BE2C (cell line): ENCODE data around the gene PTPRD.

Experiments
- DNase-seq: peaks from one replicate; pipeline ENCODE4 v3.0.0-alpha.2; 2020
- H3K27me3 ChIP-seq: fragments of 250-450 bp; sonication (Bioruptor Pico); 2 replicates; pipeline ENCODE4 v1.5.1; 2020; ENCODE audit warnings: mild to moderate bottlenecking
- H3K36me3 ChIP-seq: fragments of 250-450 bp; sonication (Bioruptor Pico); 2 replicates; pipeline ENCODE4 v1.5.1; 2020; ENCODE audit warnings: mild to moderate bottlenecking
- H3K4me1 ChIP-seq: fragments of 250-450 bp; sonication (Bioruptor Pico); 2 replicates; pipeline ENCODE4 v1.5.1; 2020
- H3K4me3 ChIP-seq: 2 replicates; pipeline ENCODE4 v1.5.1; 2011; ENCODE audit warnings: low read depth, low read length
- H3K9me3 ChIP-seq: fragments of 250-450 bp; sonication (Bioruptor Pico); 2 replicates; pipeline ENCODE4 v1.5.1; 2020
- TF ChIP-seq, protein P1 (sequence below): IDR thresholded peaks from 2 replicates; pipeline ENCODE4 v1.5.1; 2012; ENCODE audit warnings: mild to moderate bottlenecking, low read depth, low read length

Gene PTPRD

DNA sequence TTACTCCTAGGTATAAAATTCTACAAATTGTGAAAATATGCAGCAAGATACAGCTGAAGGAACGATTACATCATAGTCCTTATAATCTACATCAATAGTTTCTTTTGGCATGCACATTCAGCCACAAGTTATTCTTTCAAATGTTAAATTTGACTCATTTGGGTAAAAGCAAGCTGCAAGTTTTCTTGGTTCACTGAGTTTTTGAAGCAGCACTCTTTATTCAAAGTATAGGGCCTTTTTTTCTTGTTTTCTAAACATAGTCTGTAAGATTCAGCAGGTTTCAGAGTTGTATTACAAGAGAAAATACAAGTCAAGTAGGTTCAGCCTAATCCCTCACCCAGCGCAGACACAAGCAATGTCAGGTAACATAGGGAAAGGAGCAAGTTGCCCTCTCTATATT lies 981.5 kb downstream of the PTPRD start:
- H3K4me1 ChIP-seq = no peaks in the 10 kb centered on the region
- no peak for DNase-seq
- TF ChIP-seq, protein P1, sequence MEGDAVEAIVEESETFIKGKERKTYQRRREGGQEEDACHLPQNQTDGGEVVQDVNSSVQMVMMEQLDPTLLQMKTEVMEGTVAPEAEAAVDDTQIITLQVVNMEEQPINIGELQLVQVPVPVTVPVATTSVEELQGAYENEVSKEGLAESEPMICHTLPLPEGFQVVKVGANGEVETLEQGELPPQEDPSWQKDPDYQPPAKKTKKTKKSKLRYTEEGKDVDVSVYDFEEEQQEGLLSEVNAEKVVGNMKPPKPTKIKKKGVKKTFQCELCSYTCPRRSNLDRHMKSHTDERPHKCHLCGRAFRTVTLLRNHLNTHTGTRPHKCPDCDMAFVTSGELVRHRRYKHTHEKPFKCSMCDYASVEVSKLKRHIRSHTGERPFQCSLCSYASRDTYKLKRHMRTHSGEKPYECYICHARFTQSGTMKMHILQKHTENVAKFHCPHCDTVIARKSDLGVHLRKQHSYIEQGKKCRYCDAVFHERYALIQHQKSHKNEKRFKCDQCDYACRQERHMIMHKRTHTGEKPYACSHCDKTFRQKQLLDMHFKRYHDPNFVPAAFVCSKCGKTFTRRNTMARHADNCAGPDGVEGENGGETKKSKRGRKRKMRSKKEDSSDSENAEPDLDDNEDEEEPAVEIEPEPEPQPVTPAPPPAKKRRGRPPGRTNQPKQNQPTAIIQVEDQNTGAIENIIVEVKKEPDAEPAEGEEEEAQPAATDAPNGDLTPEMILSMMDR = no peak
- no peaks in the 10 kb centered on the region for H3K27me3 ChIP-seq
- H3K4me3 ChIP-seq = no peak overlapping the region
- no peaks in the 10 kb centered on the region for H3K36me3 ChIP-seq
- H3K9me3 ChIP-seq = no peaks in the 10 kb centered on the region

DNA sequence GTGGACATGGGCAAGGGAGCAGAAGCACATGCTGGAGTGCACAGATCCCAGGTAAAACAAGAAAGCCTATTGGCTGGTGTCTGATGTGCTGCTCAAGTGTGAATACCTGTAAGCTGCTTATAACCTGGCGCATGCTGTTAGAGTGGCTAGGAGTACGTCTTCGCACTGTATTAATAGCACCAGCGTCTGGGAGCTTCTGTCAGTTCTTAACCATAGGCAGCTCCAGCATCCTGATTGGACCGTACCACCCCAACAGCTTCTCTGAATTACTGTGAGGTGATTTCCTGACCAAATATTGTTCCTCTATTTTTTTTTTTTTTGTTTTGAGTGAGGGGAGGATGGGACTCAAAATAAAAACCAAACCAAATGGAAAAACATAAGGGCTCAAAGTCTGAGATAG lies 987.6 kb downstream of the PTPRD start:
- Histone ChIP-seq H3K36me3 (no peaks in the 10 kb centered on the region), H3K4me3 (no peak overlapping the region), H3K4me1 (no peaks in the 10 kb centered on the region), H3K9me3 (no peaks in the 10 kb centered on the region), H3K27me3 (no peaks in the 10 kb centered on the region)
- TF ChIP-seq, protein P1 = no peak
- no peak for DNase-seq

DNA sequence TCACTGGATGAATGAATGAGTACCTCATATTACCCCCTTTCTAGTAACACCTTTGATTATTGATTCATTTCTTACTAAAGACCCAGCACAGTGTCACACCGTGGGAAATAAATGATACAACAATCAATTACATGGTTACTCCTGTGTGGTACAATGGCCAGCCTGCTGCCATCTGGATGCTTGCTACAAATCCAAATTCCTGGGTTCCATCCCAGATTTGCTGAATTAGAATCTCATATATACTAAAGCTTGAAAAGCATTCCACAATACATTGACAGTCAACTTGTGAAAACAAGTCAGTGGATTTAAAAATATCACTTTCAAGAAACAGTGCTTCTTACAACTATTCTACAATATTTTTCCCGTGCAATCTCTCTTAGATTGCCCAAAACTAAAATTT lies 989.3 kb downstream of the PTPRD start:
- Histone ChIP-seq H3K4me3 (no peak overlapping the region), H3K36me3 (no peaks in the 10 kb centered on the region), H3K4me1 (no peaks in the 10 kb centered on the region), H3K27me3 (no peaks in the 10 kb centered on the region), H3K9me3 (no peaks in the 10 kb centered on the region)
- TF ChIP-seq, protein P1 = no peak
- no peak for DNase-seq

DNA sequence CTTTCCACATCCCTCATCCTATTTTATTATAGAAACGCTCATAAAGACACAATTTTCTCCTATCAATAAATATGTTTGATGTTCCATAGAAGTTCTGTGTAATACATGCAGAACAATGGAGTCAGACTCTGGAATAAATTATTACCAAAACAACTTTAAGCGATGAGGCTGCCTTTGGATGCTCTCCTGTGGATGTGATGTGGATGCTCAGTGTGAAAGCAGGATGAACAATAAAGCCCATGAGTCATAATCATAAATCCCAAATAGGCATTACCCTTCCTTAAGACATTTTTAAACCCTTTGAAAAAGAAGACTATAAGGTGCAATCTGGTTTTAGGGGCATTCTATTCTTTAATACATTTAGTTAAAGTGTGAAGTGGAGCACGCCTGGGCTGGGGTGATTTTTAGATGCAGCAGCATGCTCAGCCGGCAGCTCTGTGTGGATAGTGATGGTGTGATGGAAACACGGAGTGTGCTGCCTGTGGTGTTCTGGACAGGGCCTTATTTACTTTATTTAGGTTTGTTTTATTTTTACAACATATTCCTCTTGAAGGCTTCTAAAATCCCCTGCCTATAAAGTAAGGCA lies 991.4 kb downstream of the PTPRD start:
- DNase-seq = no peak
- TF ChIP-seq, protein P1 = no peak
- H3K9me3 ChIP-seq = no peaks in the 10 kb centered on the region
- no peaks in the 10 kb centered on the region for H3K4me1 ChIP-seq
- no peaks in the 10 kb centered on the region for H3K27me3 ChIP-seq
- no peak overlapping the region for H3K4me3 ChIP-seq
- no peaks in the 10 kb centered on the region for H3K36me3 ChIP-seq

DNA sequence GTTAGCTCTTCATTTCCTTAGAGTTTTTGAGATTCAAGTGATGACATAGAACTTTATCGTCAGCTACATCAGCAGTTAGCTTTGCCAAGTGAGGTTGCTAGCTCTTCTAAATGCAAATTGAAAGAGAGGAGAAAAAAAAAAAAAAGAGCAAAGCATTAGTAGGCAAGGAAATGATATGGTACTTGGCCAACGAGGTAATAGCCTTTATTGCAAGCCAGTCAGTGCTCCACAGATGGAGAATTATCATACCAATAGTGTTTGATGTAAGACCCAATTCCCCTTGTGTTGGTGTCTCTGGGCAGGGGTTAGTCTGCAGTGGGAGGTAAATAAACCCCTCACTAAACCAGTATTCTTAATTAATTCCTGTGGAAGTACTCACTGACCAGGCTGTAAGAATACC lies 992.1 kb downstream of the PTPRD start:
- no peak for DNase-seq
- TF ChIP-seq, protein P1 = no peak
- no peaks in the 10 kb centered on the region for H3K36me3 ChIP-seq
- no peaks in the 10 kb centered on the region for H3K4me1 ChIP-seq
- no peaks in the 10 kb centered on the region for H3K9me3 ChIP-seq
- no peaks in the 10 kb centered on the region for H3K27me3 ChIP-seq
- H3K4me3 ChIP-seq = no peak overlapping the region

DNA sequence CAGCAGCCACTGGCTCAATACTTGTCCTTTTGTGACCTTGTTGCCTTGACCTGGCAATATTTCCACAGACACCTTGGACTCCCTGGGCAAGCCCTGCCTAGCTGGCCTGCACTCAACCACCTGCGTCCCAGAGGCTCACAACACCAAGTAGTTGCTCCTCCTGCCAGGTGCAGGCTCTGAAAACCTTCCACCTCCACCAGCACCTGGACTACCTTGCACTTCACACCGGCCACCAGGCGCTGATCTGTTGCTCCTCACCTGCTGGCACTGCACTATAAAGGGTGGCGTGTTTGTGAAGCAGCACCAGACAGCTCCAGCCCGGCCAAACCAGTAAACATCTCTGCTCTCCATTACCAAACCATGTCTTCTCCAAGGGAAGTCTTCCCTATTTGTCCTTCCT lies 997.7 kb downstream of the PTPRD start:
- no peak for DNase-seq
- no peak overlapping the region for H3K4me3 ChIP-seq
- TF ChIP-seq, protein P1 = no peak

More for the DNA sequence above, 997.7 kb downstream of the PTPRD start:
- Histone ChIP-seq H3K9me3 (no peaks in the 10 kb centered on the region), H3K4me1 (no peaks in the 10 kb centered on the region), H3K36me3 (no peaks in the 10 kb centered on the region), H3K27me3 (no peaks in the 10 kb centered on the region)
